OCI-LY1 (cell line): ENCODE results near the gene HPCAL1.

Experiments used
- CTCF ChIP-seq: fragments of 200-600 bp; sonication (generic), shearing (Covaris generic); IDR thresholded peaks from 2 replicates; pipeline ENCODE4 v1.5.1; 2017; ENCODE audit warnings: mild to moderate bottlenecking, antibody characterized with exemption, low read length, moderate library complexity, mixed read lengths
- EZH2 ChIP-seq: fragments of 200-600 bp; sonication (generic), shearing (Covaris generic); IDR thresholded peaks from 2 replicates; pipeline ENCODE4 v1.8.0; 2017; ENCODE audit warnings: borderline replicate concordance, mixed run types, mild to moderate bottlenecking, antibody characterized with exemption, low read length, moderate library complexity, mixed read lengths

- TF ChIP-seq CTCF (no peak), EZH2 (no peak)
Measured at GRCh38 chr2:10375570-10376281, 73.0 kb downstream of the HPCAL1 start.
